ENCODE data around the gene LMCD1. TPM values are rescaled to one million over a fixed set of nuclear protein-coding genes. Genes with fewer than 3 reads are reported as not detected.

The LMCD1 gene
- total and polyA plus RNA-seq, 2 of the 8 experiments (the other 6 are each of a cell fraction or from before 2014, with no cell fraction given), result 12.3 to 26.5 TPM

- CTCF ChIA-PET (ENCODE audit: partially characterized antibody), result interaction anchor here (2.1 kb wide), 1 partner anchor 12 kb away, joined by 6 read pairs; no protein-coding TSS in a partner anchor
- Histone ChIP-seq H3K36me3 (ENCODE audit: control insufficient read depth in 2 of 4, insufficient read depth in 4 of 4, low read length in 3 of 4) (no peaks in the 10 kb centered on the region), H3K14ac (ENCODE audit: insufficient read length) (no peak overlapping the region), H3K79me1 (ENCODE audit: low read depth, low read length) (no peaks in the 10 kb centered on the region), H4K91ac (replicated peaks; ENCODE audit: insufficient read length, low read length) (no peak overlapping the region), H2AK5ac (ENCODE audit: low read depth, low read length) (no peak overlapping the region), H2BK12ac (ENCODE audit: low read depth, low read length) (no peak overlapping the region), H4K20me1 (replicated peaks in 1 of 2; ENCODE audit: control insufficient read depth in 1 of 2, insufficient read depth in 2 of 2, low read length in 2 of 2) (no peaks in the 10 kb centered on the region), H3K27ac (ENCODE audit: low read depth, low read length) (no peak overlapping the region), H3K4me2 (ENCODE audit: insufficient read depth in 1 of 2, low read depth in 2 of 2, low read length in 2 of 2) (no peak overlapping the region), H3K4me1 (replicated peaks in 1 of 4; ENCODE audit: control insufficient read depth in 3 of 4, insufficient read depth in 4 of 4, low read length in 3 of 4) (peaks cover 0 to 5% (median 0%) of the 10 kb centered on the region in 4 experiments; a peak in 1 of 7 replicates), H3K27me3 (replicated peaks in 1 of 4; ENCODE audit: control insufficient read depth in 3 of 4, extremely low read depth in 1 of 4, insufficient read depth in 3 of 4, low read length in 3 of 4) (no peaks in the 10 kb centered on the region; a peak in 1 of 7 replicates), H2BK120ac (replicated peaks; ENCODE audit: low read depth, low read length) (no peak overlapping the region), H3K9ac (replicated peaks in 1 of 4; ENCODE audit: extremely low read depth in 1 of 4, low read depth in 3 of 4, low read length in 3 of 4) (no peak overlapping the region), H3K4ac (replicated peaks; ENCODE audit: insufficient read length, low read depth, low read length) (no peak overlapping the region), H2BK5ac (ENCODE audit: low read depth, low read length) (no peak overlapping the region), H3K4me3 (ENCODE audit: extremely low read depth in 1 of 4, insufficient read depth in 2 of 4, low read depth in 3 of 4, low read length in 4 of 4) (no peak overlapping the region), H3K56ac (replicated peaks; ENCODE audit: insufficient read length, low read depth, low read length) (no peak overlapping the region), H3K23ac (ENCODE audit: insufficient read length) (no peak overlapping the region), H2BK15ac (ENCODE audit: low read length) (no peak overlapping the region), H2AFZ (ENCODE audit: low read length) (no peak overlapping the region), H3K9me3 (ENCODE audit: insufficient read depth in 2 of 2, low read depth in 1 of 2, low read length in 1 of 2) (no peaks in the 10 kb centered on the region), H3K79me2 (ENCODE audit: control insufficient read depth in 1 of 2, insufficient read depth in 2 of 2, low read length in 2 of 2) (no peaks in the 10 kb centered on the region), H3K23me2 (ENCODE audit: low read depth, low read length) (no peaks in the 10 kb centered on the region; the same call in 1 of the 2 replicates), H4K5ac (ENCODE audit: insufficient read length, low read depth, low read length) (no peak overlapping the region), H2BK20ac (ENCODE audit: low read length) (no peak overlapping the region), H3K18ac (ENCODE audit: extremely low read depth, low read length) (no peak overlapping the region), H4K8ac (ENCODE audit: extremely low read depth, insufficient read depth, low read length) (no peak overlapping the region)
- DNase-seq (ENCODE audit: low read depth in 1 of 2, low spot score in 2 of 2), result no peak
- WGBS, 2 experiments (ENCODE audit: extremely low coverage in 1 of 2, insufficient coverage in 1 of 2, insufficient read length in 1 of 2, insufficient replicate concordance in 2 of 2, low coverage in 1 of 2, low lambda C conversion rate in 2 of 2, missing lambda C conversion rate in 1 of 2), result 87% methylated on average over 3 of the region's 3 CpGs; no CpG with 5 or more reads in 1 of the 2 experiments
- POLR2A ChIA-PET (ENCODE audit: partially characterized antibody), result no interaction called here
- FAIRE-seq, result no peak
- TF ChIP-seq GTF2F1 (IDR thresholded peaks at IDR 0.05; ENCODE audit: borderline replicate concordance, low read depth, low read length), result no peak
- no peak for TF ChIP-seq KDM1A (IDR thresholded peaks at IDR 0.05; ENCODE audit: borderline replicate concordance, low read length)
- TF ChIP-seq TAF1 (IDR thresholded peaks at IDR 0.05; ENCODE audit: low read depth, low read length), result no peak
- TF ChIP-seq BCL11A (IDR thresholded peaks at IDR 0.05; ENCODE audit: low read depth in 2 of 2, low read length in 2 of 2), result no peak
- no peak for TF ChIP-seq RNF2 (IDR thresholded peaks at IDR 0.05; ENCODE audit: borderline replicate concordance, low read depth, low read length, missing control alignments, poor library complexity, severe bottlenecking)
- TF ChIP-seq EP300 (IDR thresholded peaks at IDR 0.05; ENCODE audit: borderline replicate concordance in 1 of 2, low read depth in 2 of 2, low read length in 2 of 2), result no peak
- TF ChIP-seq SP1 (IDR thresholded peaks at IDR 0.05; ENCODE audit: low read depth, low read length), result no peak
- TF ChIP-seq JUND (IDR thresholded peaks at IDR 0.05; ENCODE audit: low read length), result no peak
- TF ChIP-seq NRF1 (IDR thresholded peaks at IDR 0.05; ENCODE audit: low read depth, low read length), result no peak
- TF ChIP-seq RBBP5 (IDR thresholded peaks at IDR 0.05; ENCODE audit: borderline replicate concordance, low read depth, low read length), result no peak
- TF ChIP-seq ASH2L (IDR thresholded peaks at IDR 0.05; ENCODE audit: low read length), result no peak
- no peak for TF ChIP-seq TCF12 (IDR thresholded peaks at IDR 0.05; ENCODE audit: low read depth, low read length)
- TF ChIP-seq MAFK (IDR thresholded peaks at IDR 0.05; ENCODE audit: low read depth, low read length), result no peak
These were observed 40.7 kb upstream of the LMCD1 start for GRCh38 chr3:8460815-8461456.

Data from H1 (cell line).